ENCODE results near the gene ARHGEF37.

GRCh38 chr5:149543361-149544027, 37.8 kb upstream of the ARHGEF37 start:
- TF ChIP-seq RAD21 (IDR thresholded peaks at IDR 0.05; ENCODE audit: low read depth) (no peak), EP300 (IDR thresholded peaks at IDR 0.05; ENCODE audit: borderline replicate concordance) (no peak), CEBPB (IDR thresholded peaks at IDR 0.05) (no peak), TAF1 (IDR thresholded peaks at IDR 0.05; ENCODE audit: low read depth) (no peak), ZBTB7A (IDR thresholded peaks at IDR 0.05; ENCODE audit: low read depth) (no peak)

Data from Ishikawa (cell line).